GM18498 (cell line): ENCODE data around the gene PSENEN.
"Not testable (repeated sequence)": the region's sequence is repeated elsewhere in the genome, so short reads cannot be mapped to it uniquely, and the experiment has no call there.

Source experiments
- ATAC-seq: cut with Tn5 transposase; IDR thresholded peaks from one replicate; pipeline ENCODE4 v1.9.1; 2021; ENCODE audit warnings: mild to moderate bottlenecking, moderate library complexity; ENCODE audit not compliant: unreplicated experiment

Gene PSENEN

GRCh38 chr19:35718345-35719041 is 27.0 kb upstream of the PSENEN start:
- ATAC-seq, result peak; percentile 7

DNA sequence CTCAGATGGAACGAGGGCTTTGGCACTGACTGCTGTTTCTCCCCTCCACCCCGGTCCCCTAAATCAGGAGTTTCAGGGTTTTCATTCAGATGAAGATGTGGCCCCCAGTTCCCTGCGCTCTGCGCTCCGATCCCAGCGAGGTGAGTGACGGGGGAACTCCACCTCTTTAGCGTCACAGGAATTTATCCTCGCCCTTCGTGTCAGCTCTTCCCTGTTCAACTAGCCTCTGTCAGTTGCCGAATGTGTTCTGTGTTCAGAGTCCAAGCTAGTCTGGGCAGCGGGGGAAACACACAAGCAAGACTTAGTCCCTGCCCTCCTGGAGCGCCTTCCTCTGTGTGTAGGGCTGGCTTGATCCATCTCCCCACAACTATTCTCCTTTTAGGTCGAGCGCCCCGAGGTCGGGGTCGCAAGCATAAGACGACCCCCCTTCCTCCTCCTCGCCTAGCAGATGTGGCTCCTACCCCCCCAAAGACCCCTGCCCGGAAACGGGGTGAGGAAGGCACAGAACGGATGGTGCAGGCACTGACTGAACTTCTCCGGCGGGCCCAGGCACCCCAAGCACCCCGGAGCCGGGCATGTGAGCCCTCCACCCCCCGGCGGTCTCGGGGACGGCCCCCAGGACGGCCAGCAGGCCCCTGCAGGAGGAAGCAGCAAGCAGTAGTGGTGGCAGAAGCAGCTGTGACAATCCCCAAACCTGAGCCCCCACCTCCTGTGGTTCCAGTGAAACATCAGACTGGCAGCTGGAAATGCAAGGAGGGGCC is 25.9 kb upstream of the PSENEN start:
- no peak for ATAC-seq

GRCh38 chr19:35720163-35720524 is 25.3 kb upstream of the PSENEN start:
- ATAC-seq, result no peak

GRCh38 chr19:35720648-35721047 is 24.8 kb upstream of the PSENEN start:
- no peak for ATAC-seq

GRCh38 chr19:35721374-35721773 is 24.1 kb upstream of the PSENEN start:
- no peak for ATAC-seq

GRCh38 chr19:35722461-35722860 is 23.0 kb upstream of the PSENEN start:
- no peak for ATAC-seq

DNA sequence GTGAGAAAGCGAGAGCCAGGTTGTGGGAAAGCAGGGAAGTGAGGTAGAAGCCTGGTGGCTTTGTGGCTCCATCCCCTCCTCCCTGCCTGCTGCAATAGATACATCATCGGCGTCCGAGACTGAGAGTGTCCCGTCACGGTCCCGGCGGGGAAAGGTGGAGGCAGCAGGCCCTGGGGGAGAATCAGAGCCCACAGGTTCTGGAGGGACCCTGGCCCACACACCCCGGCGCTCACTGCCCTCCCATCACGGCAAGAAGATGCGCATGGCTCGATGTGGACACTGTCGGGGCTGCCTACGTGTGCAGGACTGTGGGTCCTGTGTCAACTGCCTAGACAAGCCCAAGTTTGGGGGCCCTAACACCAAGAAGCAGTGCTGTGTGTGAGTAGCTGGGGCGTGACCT is 22.6 kb upstream of the PSENEN start:
- no peak for ATAC-seq

GRCh38 chr19:35723671-35724070 is 21.8 kb upstream of the PSENEN start:
- ATAC-seq, result no peak

DNA sequence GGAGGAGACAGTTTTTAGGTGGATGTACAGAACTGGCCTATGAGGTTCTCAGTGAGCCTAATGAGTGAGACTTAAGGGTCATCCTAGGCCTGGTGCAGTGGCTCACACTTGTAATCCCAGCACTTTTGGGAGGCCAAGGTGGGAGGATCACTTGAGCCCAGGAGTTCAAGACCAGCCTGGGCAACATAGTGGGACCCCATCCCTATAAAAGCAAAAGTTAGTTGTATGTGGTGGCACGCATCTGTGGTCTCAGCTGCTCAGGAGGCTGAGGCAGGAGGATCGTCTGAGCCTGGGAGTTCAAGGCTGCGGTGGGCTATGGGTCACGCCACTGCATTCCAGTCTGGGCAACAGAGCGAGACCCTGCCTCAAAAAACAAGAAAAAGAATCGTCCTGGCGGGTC is 21.3 kb upstream of the PSENEN start:
- not testable (repeated sequence) for ATAC-seq

GRCh38 chr19:35724560-35724959 is 20.9 kb upstream of the PSENEN start:
- ATAC-seq, result no peak

DNA sequence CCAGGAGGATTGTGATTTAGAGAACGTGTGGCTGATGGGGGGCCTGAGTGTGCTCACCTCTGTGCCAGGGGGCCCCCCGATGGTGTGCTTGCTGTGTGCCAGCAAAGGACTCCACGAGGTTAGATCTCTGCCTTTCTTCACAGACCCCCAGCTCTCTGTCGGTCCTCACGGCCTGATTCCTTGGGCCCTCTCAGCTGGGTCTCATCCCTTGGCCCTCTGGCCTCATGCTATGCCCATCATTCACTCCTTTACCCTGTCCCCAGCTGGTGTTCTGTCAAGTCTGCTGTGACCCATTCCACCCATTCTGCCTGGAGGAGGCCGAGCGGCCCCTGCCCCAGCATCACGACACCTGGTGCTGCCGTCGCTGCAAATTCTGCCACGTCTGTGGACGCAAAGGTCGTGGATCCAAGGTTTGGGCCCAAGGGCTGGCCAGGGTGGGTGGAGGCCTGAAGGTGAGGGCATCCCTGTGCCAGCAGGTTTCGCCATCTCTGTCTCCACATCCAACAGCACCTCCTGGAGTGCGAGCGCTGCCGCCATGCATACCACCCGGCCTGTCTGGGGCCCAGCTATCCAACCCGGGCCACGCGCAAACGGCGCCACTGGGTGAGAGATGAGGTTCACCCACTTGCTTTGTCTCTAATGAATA is 20.1 kb upstream of the PSENEN start:
- no peak for ATAC-seq

- ATAC-seq, result no peak
Measured at GRCh38 chr19:35727053-35727955, 18.1 kb upstream of the PSENEN start.

DNA sequence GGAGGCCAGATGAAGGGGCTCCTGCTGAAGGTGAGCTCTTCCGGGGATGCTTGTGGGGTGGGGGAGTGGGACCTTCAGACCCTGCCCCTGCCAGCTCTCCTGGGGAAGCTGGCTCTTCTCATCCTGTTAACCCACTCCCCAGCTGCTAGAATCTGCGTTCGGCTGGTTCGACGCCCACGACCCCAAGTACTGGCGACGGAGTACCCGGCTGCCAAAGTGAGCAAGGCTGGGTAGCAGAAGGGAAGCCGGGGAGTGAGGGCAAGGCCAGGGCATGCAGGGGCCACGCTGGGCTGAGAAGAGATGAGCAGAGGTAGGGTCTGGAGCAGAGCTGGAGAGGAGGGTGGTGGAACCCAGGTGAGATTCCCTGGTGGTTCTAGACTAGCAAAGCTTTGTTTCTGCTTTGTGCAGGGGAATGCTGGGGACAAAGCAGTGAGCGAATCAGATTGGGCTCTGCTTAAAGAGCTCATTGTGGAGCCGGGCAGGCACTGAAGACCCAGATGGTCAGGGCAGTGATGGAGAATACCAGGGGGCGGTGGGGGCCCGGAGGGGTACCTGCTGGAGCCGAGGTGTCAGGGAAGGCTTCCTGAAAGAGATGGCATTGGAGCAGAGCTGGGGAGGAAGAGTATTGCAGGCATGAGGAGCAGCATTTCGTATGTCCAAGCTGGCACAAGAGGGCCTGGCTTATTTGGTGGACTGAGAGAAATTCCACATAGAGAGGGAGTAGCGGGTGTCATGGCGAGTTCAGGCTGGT is 17.3 kb upstream of the PSENEN start:
- no peak for ATAC-seq

GRCh38 chr19:35729021-35729420 is 16.4 kb upstream of the PSENEN start:
- ATAC-seq, result no peak

GRCh38 chr19:35729763-35730162 is 15.7 kb upstream of the PSENEN start:
- ATAC-seq, result no peak

DNA sequence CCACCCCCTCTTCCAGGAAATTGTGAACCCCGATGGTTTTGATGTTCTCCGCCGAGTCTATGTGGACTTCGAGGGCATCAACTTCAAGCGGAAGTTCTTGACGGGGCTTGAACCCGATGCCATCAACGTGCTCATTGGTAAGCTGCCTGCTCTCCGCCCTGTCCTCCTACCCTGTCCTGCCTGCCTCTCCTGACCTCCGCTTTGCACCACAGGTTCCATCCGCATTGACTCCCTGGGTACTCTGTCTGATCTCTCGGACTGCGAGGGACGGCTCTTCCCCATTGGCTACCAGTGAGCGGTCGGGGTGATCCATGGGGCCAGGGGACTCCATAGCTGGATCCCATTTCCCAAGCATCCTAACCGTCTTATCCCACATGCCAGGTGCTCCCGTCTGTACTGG is 15.1 kb upstream of the PSENEN start:
- ATAC-seq, result no peak

DNA sequence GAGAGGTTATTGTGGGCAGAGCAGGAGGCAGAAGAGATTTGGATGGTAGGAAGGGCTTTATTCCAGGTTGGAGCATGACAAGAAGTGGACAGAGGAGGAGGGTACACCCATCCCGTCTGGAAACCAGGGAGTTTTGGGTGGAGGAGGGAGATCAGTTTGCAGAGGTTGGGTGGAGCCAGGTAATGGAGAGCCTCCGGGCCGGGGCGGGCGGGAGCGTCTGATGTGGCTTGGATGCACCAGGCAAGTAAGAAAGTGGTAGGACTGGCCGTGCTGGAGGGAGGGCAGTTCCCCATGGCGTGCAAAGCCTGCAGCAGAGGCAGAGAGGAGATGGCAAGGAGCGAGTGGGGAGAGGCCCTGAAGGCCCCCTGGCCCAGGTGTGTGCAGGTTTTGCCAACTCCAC is 14.1 kb upstream of the PSENEN start:
- no peak for ATAC-seq

- ATAC-seq, result no peak
Measured at GRCh38 chr19:35731779-35732405, 13.6 kb upstream of the PSENEN start.

GRCh38 chr19:35732540-35733179 is 12.8 kb upstream of the PSENEN start:
- no peak for ATAC-seq
